ENCODE results near the gene DMRTB1. TPM values are rescaled to one million over a fixed set of nuclear protein-coding genes. Genes with fewer than 3 reads are reported as not detected.

DMRTB1 gene
- total and polyA plus RNA-seq, 2 donors (not counting 1 experiment from before 2014, with no cell fraction given) = not detected

GRCh38 chr1:53501065-53502005, 42.1 kb downstream of the DMRTB1 start:
- no peaks in the 10 kb centered on the region for H3K9me3 ChIP-seq (ENCODE audit: control extremely low read depth in 1 of 3, control insufficient read depth in 2 of 3, insufficient read depth in 1 of 3, low read length in 2 of 3)
- H3K9ac ChIP-seq (ENCODE audit: low read length) = no peak overlapping the region
- H3K4me2 ChIP-seq (replicated peaks; ENCODE audit: low read depth, low read length, poor library complexity, severe bottlenecking) = no peak overlapping the region
- DNase-seq (no peak), ATAC-seq (ENCODE audit: low read depth) (no peak)
- TF ChIP-seq EZH2 (IDR thresholded peaks at IDR 0.05; ENCODE audit: borderline replicate concordance, insufficient read depth, low read depth, low read length, poor library complexity, severe bottlenecking) = no peak
- TF ChIP-seq CTCF (IDR thresholded peaks at IDR 0.05) = no peak
- ChIA-PET POLR2A (no interaction called here), CTCF (no interaction called here)
- H3K4me3 ChIP-seq (ENCODE audit: control extremely low read depth in 1 of 5, extremely low read depth in 1 of 5, insufficient read depth in 1 of 5, low read depth in 2 of 5, low read length in 4 of 5) = no peak overlapping the region
- Mint-ChIP-seq H3K4me1 (no peaks in the 10 kb centered on the region), H3K4me3 (no peak overlapping the region), H3K9me3 (ENCODE audit: insufficient read depth) (no peaks in the 10 kb centered on the region), H3K27me3 (peaks cover 4% of the 10 kb centered on the region), H3K27ac (no peak overlapping the region)
- WGBS (ENCODE audit: insufficient coverage) = 86% methylated on average over 18 of the region's 21 CpGs
- intact Hi-C loops (cut with micrococcal nuclease) = no loop called here
- H3K27ac ChIP-seq (ENCODE audit: low read length in 2 of 2) = no peak overlapping the region
- no peaks in the 10 kb centered on the region for H3K79me2 ChIP-seq (ENCODE audit: control insufficient read depth, insufficient read depth, low read length)
- no peaks in the 10 kb centered on the region for H3K27me3 ChIP-seq (replicated peaks in 1 of 4; ENCODE audit: control extremely low read depth in 1 of 4, control insufficient read depth in 3 of 4, insufficient read depth in 4 of 4, low read length in 3 of 4)
- H3K4me1 ChIP-seq (ENCODE audit: control insufficient read depth in 2 of 2, insufficient read depth in 2 of 2, low read length in 2 of 2) = no peaks in the 10 kb centered on the region
- no peaks in the 10 kb centered on the region for H3K36me3 ChIP-seq (replicated peaks in 1 of 2; ENCODE audit: control extremely low read depth in 1 of 2, control insufficient read depth in 1 of 2, extremely low read depth in 1 of 2, insufficient read depth in 2 of 2, low read length in 1 of 2)
- no peak overlapping the region for H2AFZ ChIP-seq (ENCODE audit: insufficient read depth, low read depth, low read length, poor library complexity, severe bottlenecking)
- no peaks in the 10 kb centered on the region for H4K20me1 ChIP-seq (ENCODE audit: control insufficient read depth, insufficient read depth, low read length, poor library complexity, severe bottlenecking)
